HepG2 (cell line): ENCODE measurements around the gene GPR152. TPM values are rescaled to one million over a fixed set of nuclear protein-coding genes. Genes with fewer than 3 reads are reported as not detected.

Experiments
- BRCA1 ChIP-seq: sonication (generic); formaldehyde crosslinking; IDR thresholded peaks from 2 replicates; pipeline ENCODE4 v1.4.0; 2020; ENCODE audit warnings: missing genetic modification reagents
- CAMTA2 ChIP-seq: sonication (generic); formaldehyde crosslinking; IDR thresholded peaks from 2 replicates; pipeline ENCODE4 v1.4.0; 2020; ENCODE audit warnings: mild to moderate bottlenecking, missing genetic modification reagents, borderline replicate concordance
- CBFB ChIP-seq: sonication (generic); formaldehyde crosslinking; IDR thresholded peaks from 2 replicates; pipeline ENCODE4 v1.4.0; 2020; ENCODE audit warnings: missing genetic modification reagents
- GABPA ChIP-seq, 2 experiments: IDR thresholded peaks; 2 replicates each; pipeline ENCODE4 v1.6.1; 2011 to 2016; ENCODE audit warnings: low read depth in 2 of 2, low read length in 1 of 2, missing biosample characterization in 1 of 2, missing genetic modification characterization in 1 of 2
- HNRNPUL1 ChIP-seq: fragments of 200-400 bp; formaldehyde crosslinking; IDR thresholded peaks from 2 replicates; pipeline ENCODE4 v1.6.1; 2017; ENCODE audit warnings: low read depth, mild to moderate bottlenecking, low read length, moderate library complexity
- MIER2 ChIP-seq: IDR thresholded peaks from 2 replicates; pipeline ENCODE4 v1.6.1; 2016; ENCODE audit warnings: missing biosample characterization, missing genetic modification reagents
- MXI1 ChIP-seq: IDR thresholded peaks from 3 replicates; pipeline ENCODE4 v1.6.1; 2012; ENCODE audit warnings: low read depth, low read length, inconsistent platforms, borderline replicate concordance
- NAIF1 ChIP-seq: sonication (generic); formaldehyde crosslinking; IDR thresholded peaks from 2 replicates; pipeline ENCODE4 v1.5.0; 2020; ENCODE audit warnings: mild to moderate bottlenecking, missing genetic modification reagents, borderline replicate concordance
- NRL ChIP-seq: sonication (generic); formaldehyde crosslinking; IDR thresholded peaks from 2 replicates; pipeline ENCODE4 v1.5.0; 2020; ENCODE audit warnings: missing genetic modification reagents, mild to moderate bottlenecking, moderate library complexity, borderline replicate concordance
- POLR2AphosphoS5 ChIP-seq: IDR thresholded peaks from 2 replicates; pipeline ENCODE4 v1.6.1; 2012; ENCODE audit warnings: low read depth, low read length
- SKI ChIP-seq: fragments of 450-650 bp; IDR thresholded peaks from one replicate; pipeline ENCODE4 v1.6.1; 2018; ENCODE audit warnings: mild to moderate bottlenecking; ENCODE audit not compliant: partially characterized antibody
- TARDBP ChIP-seq: sonication (generic); formaldehyde crosslinking; IDR thresholded peaks from 2 replicates; pipeline ENCODE4 v1.8.0; 2022; ENCODE audit warnings: mild to moderate bottlenecking, missing genetic modification reagents
- TEAD3 ChIP-seq: optimal IDR thresholded peaks from 2 replicates; pipeline ENCODE3; 2016; ENCODE audit warnings: borderline replicate concordance
- ZEB1 ChIP-seq: IDR thresholded peaks from 2 replicates; pipeline ENCODE4 v1.6.1; 2012; ENCODE audit warnings: mild to moderate bottlenecking, low read depth, inconsistent platforms; ENCODE audit not compliant: insufficient replicate concordance
- ZFP90 ChIP-seq: sonication (generic); formaldehyde crosslinking; IDR thresholded peaks from 2 replicates; pipeline ENCODE4 v1.8.0; 2022; ENCODE audit warnings: missing genetic modification reagents, mild to moderate bottlenecking, inconsistent platforms, borderline replicate concordance
- ZMYM4 ChIP-seq: sonication (generic); formaldehyde crosslinking; IDR thresholded peaks from 2 replicates; pipeline ENCODE4 v1.8.1; 2023; ENCODE audit warnings: mild to moderate bottlenecking, missing genetic modification reagents
- ZNF143 ChIP-seq: sonication (generic); formaldehyde crosslinking; IDR thresholded peaks from 2 replicates; pipeline ENCODE4 v1.4.0; 2020; ENCODE audit warnings: missing genetic modification reagents
- ZNF382 ChIP-seq: sonication (generic); formaldehyde crosslinking; IDR thresholded peaks from 2 replicates; pipeline ENCODE4 v1.5.0; 2020; ENCODE audit warnings: missing genetic modification reagents, mild to moderate bottlenecking, borderline replicate concordance
- ZNF615 ChIP-seq: sonication (generic); formaldehyde crosslinking; IDR thresholded peaks from 2 replicates; pipeline ENCODE4 v1.5.0; 2020; ENCODE audit warnings: mild to moderate bottlenecking, missing genetic modification reagents, borderline replicate concordance
- ZSCAN20 ChIP-seq: sonication (generic); formaldehyde crosslinking; IDR thresholded peaks from 2 replicates; pipeline ENCODE4 v1.4.0; 2020; ENCODE audit warnings: missing genetic modification reagents, mild to moderate bottlenecking, borderline replicate concordance
- ZSCAN21 ChIP-seq: sonication (generic); formaldehyde crosslinking; IDR thresholded peaks from 2 replicates; pipeline ENCODE4 v1.8.0; 2022; ENCODE audit warnings: mild to moderate bottlenecking, missing genetic modification reagents, moderate library complexity, borderline replicate concordance
- polyA plus RNA-seq, 8 experiments: library from polyadenylated mRNA; depleted of rRNA in 3 of 8; stranded (reverse) in 7 of 8; unstranded in 1 of 8; fragments of >200 nt; fragmentation: Illumina TruSeq in 4 of 8; extraction: Trizol in 4 of 8; gene quantifications; 2 replicates each; pipeline versions ENCODE4 v1.2.1 to v1.2.3, GENCODE V29; 2011 to 2016; ENCODE audit warnings: low read depth in 4 of 8, missing spikeins in 1 of 8, mixed read lengths in 1 of 8; ENCODE audit not compliant: insufficient read depth in 1 of 8
- total RNA-seq, 5 experiments: library from RNA; depleted of rRNA; stranded (reverse); fragments of >200 nt; fragmentation: Illumina TruSeq; extraction: Trizol; gene quantifications; 2 replicates each; pipeline ENCODE4 v1.2.3, GENCODE V29; 2016; ENCODE audit warnings: low read depth in 1 of 5
- TF ChIP-seq, protein P1 (sequence below): sonication (generic); formaldehyde crosslinking; IDR thresholded peaks from 2 replicates; pipeline ENCODE4 v1.4.0; 2020; ENCODE audit warnings: low read depth, mild to moderate bottlenecking, missing genetic modification reagents
- TF ChIP-seq, protein P2 (sequence below): IDR thresholded peaks from 2 replicates; pipeline ENCODE4 v1.6.1; 2016; ENCODE audit warnings: control low read depth
- TF ChIP-seq, protein P3 (sequence below): sonication (generic); formaldehyde crosslinking; IDR thresholded peaks from 2 replicates; pipeline ENCODE4 v1.4.0; 2020; ENCODE audit warnings: missing genetic modification reagents
- TF ChIP-seq, protein P4 (sequence below): sonication (generic); formaldehyde crosslinking; IDR thresholded peaks from 2 replicates; pipeline ENCODE4 v1.8.1; 2023; ENCODE audit warnings: mild to moderate bottlenecking, missing genetic modification reagents

GPR152 gene
- total and polyA plus RNA-seq, 2 of the 13 experiments (the other 11 are each of a cell fraction or from before 2014, with no cell fraction given): not detected

DNA sequence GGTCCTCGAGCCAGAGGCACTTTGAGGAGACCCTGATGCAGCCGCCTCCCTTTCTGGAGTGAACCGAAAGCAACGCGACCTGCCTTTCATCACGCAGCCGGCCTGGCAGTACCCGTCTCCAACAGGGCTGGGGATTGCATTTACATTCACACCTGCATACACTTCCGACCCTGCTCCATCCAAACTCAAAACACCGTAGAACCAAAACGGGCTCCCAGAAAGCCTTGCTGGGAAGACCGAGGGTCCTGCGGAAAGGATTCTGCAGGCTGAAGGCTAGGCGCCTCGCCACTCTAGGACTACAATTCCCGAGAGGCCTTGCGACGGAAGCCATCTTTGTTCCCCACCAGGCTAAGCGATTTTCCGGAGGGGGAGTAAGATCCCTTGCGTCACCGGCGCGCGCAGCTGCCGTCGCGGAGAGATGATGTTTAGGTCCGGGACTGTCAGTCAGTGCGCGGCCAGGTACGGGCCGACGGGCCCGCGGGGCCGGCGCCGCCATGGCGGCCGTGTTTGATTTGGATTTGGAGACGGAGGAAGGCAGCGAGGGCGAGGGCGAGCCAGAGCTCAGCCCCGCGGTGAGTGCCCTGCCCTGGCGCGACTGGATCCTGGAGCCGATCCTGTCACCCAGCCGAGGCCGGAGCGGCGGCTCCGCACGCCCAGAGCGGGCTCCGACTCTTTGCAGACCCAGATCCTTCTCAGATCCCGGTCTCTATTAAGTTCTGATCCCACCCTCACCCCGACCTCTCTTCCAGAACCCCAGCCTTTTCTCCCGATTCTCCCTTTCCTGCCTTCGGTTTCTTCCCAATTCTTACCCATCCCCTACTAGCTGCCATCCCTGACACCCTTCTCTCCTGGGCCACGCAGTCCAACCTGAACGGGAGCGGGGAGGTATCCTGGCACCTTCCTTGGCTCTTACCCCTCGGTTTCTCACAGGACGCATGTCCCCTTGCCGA, 24.2 kb downstream of the GPR152 start, which contains the start of gene RPS6KB2 (continued):
- TF ChIP-seq ZNF143 (CRISPR knock-in tag) (peak; percentile 99), BRCA1 (peak; percentile 87; the same call in 1 of the 2 replicates), ZNF615 (CRISPR knock-in tag) (no peak), SKI (peak; percentile 38), TARDBP (peak; percentile 60), ZSCAN20 (CRISPR knock-in tag) (peak; percentile 49; the same call in 1 of the 2 replicates), NRL (CRISPR knock-in tag) (peak; percentile 11; the same call in 1 of the 2 replicates), ZSCAN21 (CRISPR knock-in tag) (peak; percentile 70), NAIF1 (peak; percentile 74), CBFB (CRISPR knock-in tag) (0 out of 2 replicates have a peak, but pooled peaks have one; percentile 59), ZFP90 (no peak), POLR2AphosphoS5 (peak; percentile 82), ZEB1 (peak; percentile 90), ZNF382 (no peak), HNRNPUL1 (no peak), TEAD3 (CRISPR knock-in tag) (peak; percentile 68), MIER2 (CRISPR knock-in tag) (no peak), CAMTA2 (CRISPR knock-in tag) (0 out of 2 replicates have a peak, but pooled peaks have one; percentile 22), MXI1 (peak; percentile 89; the same call in 1 of the 3 replicates), ZMYM4 (peak; percentile 53), GABPA (IDR thresholded peaks at IDR 0.05; ENCODE audit: low read depth, low read length) (peak; percentile 55), GABPA (CRISPR knock-in tag; IDR thresholded peaks at IDR 0.05; ENCODE audit: low read depth) (peak; percentile 90)
- TF ChIP-seq, protein P1, sequence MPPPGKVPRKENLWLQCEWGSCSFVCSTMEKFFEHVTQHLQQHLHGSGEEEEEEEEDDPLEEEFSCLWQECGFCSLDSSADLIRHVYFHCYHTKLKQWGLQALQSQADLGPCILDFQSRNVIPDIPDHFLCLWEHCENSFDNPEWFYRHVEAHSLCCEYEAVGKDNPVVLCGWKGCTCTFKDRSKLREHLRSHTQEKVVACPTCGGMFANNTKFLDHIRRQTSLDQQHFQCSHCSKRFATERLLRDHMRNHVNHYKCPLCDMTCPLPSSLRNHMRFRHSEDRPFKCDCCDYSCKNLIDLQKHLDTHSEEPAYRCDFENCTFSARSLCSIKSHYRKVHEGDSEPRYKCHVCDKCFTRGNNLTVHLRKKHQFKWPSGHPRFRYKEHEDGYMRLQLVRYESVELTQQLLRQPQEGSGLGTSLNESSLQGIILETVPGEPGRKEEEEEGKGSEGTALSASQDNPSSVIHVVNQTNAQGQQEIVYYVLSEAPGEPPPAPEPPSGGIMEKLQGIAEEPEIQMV (CRISPR knock-in tag): 0 out of 2 replicates have a peak, but pooled peaks have one; percentile 50
- TF ChIP-seq, protein P2, sequence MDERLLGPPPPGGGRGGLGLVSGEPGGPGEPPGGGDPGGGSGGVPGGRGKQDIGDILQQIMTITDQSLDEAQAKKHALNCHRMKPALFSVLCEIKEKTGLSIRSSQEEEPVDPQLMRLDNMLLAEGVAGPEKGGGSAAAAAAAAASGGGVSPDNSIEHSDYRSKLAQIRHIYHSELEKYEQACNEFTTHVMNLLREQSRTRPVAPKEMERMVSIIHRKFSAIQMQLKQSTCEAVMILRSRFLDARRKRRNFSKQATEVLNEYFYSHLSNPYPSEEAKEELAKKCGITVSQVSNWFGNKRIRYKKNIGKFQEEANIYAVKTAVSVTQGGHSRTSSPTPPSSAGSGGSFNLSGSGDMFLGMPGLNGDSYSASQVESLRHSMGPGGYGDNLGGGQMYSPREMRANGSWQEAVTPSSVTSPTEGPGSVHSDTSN (CRISPR knock-in tag): peak; percentile 79
- TF ChIP-seq, protein P3, sequence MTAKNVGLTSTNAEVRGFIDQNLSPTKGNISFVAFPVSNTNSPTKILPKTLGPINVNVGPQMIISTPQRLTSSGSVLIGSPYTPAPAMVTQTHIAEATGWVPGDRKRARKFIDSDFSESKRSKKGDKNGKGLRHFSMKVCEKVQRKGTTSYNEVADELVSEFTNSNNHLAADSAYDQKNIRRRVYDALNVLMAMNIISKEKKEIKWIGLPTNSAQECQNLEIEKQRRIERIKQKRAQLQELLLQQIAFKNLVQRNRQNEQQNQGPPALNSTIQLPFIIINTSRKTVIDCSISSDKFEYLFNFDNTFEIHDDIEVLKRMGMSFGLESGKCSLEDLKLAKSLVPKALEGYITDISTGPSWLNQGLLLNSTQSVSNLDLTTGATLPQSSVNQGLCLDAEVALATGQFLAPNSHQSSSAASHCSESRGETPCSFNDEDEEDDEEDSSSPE (CRISPR knock-in tag): peak; percentile 81
- TF ChIP-seq, protein P4, sequence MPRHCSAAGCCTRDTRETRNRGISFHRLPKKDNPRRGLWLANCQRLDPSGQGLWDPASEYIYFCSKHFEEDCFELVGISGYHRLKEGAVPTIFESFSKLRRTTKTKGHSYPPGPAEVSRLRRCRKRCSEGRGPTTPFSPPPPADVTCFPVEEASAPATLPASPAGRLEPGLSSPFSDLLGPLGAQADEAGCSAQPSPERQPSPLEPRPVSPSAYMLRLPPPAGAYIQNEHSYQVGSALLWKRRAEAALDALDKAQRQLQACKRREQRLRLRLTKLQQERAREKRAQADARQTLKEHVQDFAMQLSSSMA (CRISPR knock-in tag): 0 out of 2 replicates have a peak, but pooled peaks have one; percentile 47
